HG03108 (cell line): Measurements from ENCODE around the gene USP31.

ENCODE experiments used
- ATAC-seq: cut with Tn5 transposase; IDR thresholded peaks from one replicate; pipeline ENCODE4 v1.9.1; 2021; ENCODE audit warnings: moderate library complexity; ENCODE audit not compliant: unreplicated experiment

The USP31 gene

GRCh38 chr16:23132775-23133463, 16.3 kb downstream of the USP31 start:
- ATAC-seq: no peak

- ATAC-seq: no peak
These were observed 17.2 kb downstream of the USP31 start for GRCh38 chr16:23131931-23132621.

GRCh38 chr16:23131436-23131835, 17.8 kb downstream of the USP31 start:
- no peak for ATAC-seq

GRCh38 chr16:23131036-23131435, 18.2 kb downstream of the USP31 start:
- no peak for ATAC-seq

- ATAC-seq: no peak
These were observed 19.6 kb downstream of the USP31 start for GRCh38 chr16:23129686-23130085.

- no peak for ATAC-seq
These were observed 21.2 kb downstream of the USP31 start for GRCh38 chr16:23128056-23128455.

- no peak for ATAC-seq
These were observed 24.0 kb downstream of the USP31 start for GRCh38 chr16:23125277-23125676.

- no peak for ATAC-seq
These were observed 24.9 kb downstream of the USP31 start for GRCh38 chr16:23124315-23124714.

- no peak for ATAC-seq
These were observed 27.1 kb downstream of the USP31 start for GRCh38 chr16:23122144-23122543.

- no peak for ATAC-seq
These were observed 28.2 kb downstream of the USP31 start for GRCh38 chr16:23121024-23121423.

GRCh38 chr16:23120562-23120961, 28.7 kb downstream of the USP31 start:
- ATAC-seq: no peak

GRCh38 chr16:23119570-23119969, 29.7 kb downstream of the USP31 start:
- no peak for ATAC-seq

- no peak for ATAC-seq
These were observed 34.9 kb downstream of the USP31 start for GRCh38 chr16:23114131-23114904.

- no peak for ATAC-seq
These were observed 36.1 kb downstream of the USP31 start for GRCh38 chr16:23113185-23113584.

GRCh38 chr16:23110257-23110899, 38.9 kb downstream of the USP31 start:
- no peak for ATAC-seq

- ATAC-seq: no peak
These were observed 41.3 kb downstream of the USP31 start for GRCh38 chr16:23107936-23108335.

GRCh38 chr16:23107117-23107516, 42.1 kb downstream of the USP31 start:
- no peak for ATAC-seq

GRCh38 chr16:23105309-23105708, 43.9 kb downstream of the USP31 start:
- ATAC-seq: no peak

GRCh38 chr16:23104032-23104955, 45.0 kb downstream of the USP31 start:
- ATAC-seq: no peak

GRCh38 chr16:23103603-23104002, 45.6 kb downstream of the USP31 start:
- ATAC-seq: no peak
